HG03175 (cell line): ENCODE results near the gene PIP.
"Not testable (repeated sequence)": the region's sequence is repeated elsewhere in the genome, so short reads cannot be mapped to it uniquely, and the experiment has no call there.

ENCODE experiments used
- ATAC-seq: cut with Tn5 transposase; IDR thresholded peaks from one replicate; pipeline ENCODE4 v1.9.1; 2021; ENCODE audit warnings: mild to moderate bottlenecking, moderate library complexity; ENCODE audit not compliant: unreplicated experiment

The PIP gene

GRCh38 chr7:143131781-143132180, at the start of gene PIP:
TSS of gene PIP (plus strand) at chr7:143132077. CDS start at chr7:143132117, 40 bp downstream.
- no peak for ATAC-seq

- ATAC-seq, result no peak
Observed at GRCh38 chr7:143085109-143085508, 46.8 kb upstream of the PIP start.

GRCh38 chr7:143085610-143086009, 46.3 kb upstream of the PIP start:
- ATAC-seq, result not testable (repeated sequence)

- not testable (repeated sequence) for ATAC-seq
Observed at GRCh38 chr7:143088549-143089231, 43.2 kb upstream of the PIP start.

GRCh38 chr7:143096146-143096545, 35.7 kb upstream of the PIP start:
- ATAC-seq, result no peak

GRCh38 chr7:143099579-143099978, 32.3 kb upstream of the PIP start:
- not testable (repeated sequence) for ATAC-seq

GRCh38 chr7:143104759-143105158, 27.1 kb upstream of the PIP start:
- ATAC-seq, result no peak

GRCh38 chr7:143108019-143108418, 23.9 kb upstream of the PIP start:
- not testable (repeated sequence) for ATAC-seq

GRCh38 chr7:143117395-143117794, 14.5 kb upstream of the PIP start:
- no peak for ATAC-seq

- ATAC-seq, result no peak
Observed at GRCh38 chr7:143120691-143121405, 11.0 kb upstream of the PIP start.

- ATAC-seq, result not testable (repeated sequence)
Observed at GRCh38 chr7:143123326-143123725, 8.6 kb upstream of the PIP start.

GRCh38 chr7:143126146-143126545, 5.7 kb upstream of the PIP start:
- ATAC-seq, result no peak

- no peak for ATAC-seq
Observed at GRCh38 chr7:143129051-143129450, 2.8 kb upstream of the PIP start.

GRCh38 chr7:143129477-143129876, 2.4 kb upstream of the PIP start:
- no peak for ATAC-seq

GRCh38 chr7:143130541-143130940, 1.3 kb upstream of the PIP start:
- no peak for ATAC-seq

- ATAC-seq, result no peak
Observed at GRCh38 chr7:143147070-143147469, 15.2 kb downstream of the PIP start.

- ATAC-seq, result no peak
Observed at GRCh38 chr7:143148050-143148449, 16.2 kb downstream of the PIP start.

GRCh38 chr7:143148651-143149050, 16.8 kb downstream of the PIP start:
- no peak for ATAC-seq

- not testable (repeated sequence) for ATAC-seq
Observed at GRCh38 chr7:143150696-143151095, 18.8 kb downstream of the PIP start.

- ATAC-seq, result not testable (repeated sequence)
Observed at GRCh38 chr7:143158617-143159016, 26.7 kb downstream of the PIP start.

GRCh38 chr7:143171697-143172096, 39.8 kb downstream of the PIP start:
- no peak for ATAC-seq

GRCh38 chr7:143172354-143172753, 40.5 kb downstream of the PIP start:
- no peak for ATAC-seq
